ENCODE results near the gene DPP6.

DNA sequence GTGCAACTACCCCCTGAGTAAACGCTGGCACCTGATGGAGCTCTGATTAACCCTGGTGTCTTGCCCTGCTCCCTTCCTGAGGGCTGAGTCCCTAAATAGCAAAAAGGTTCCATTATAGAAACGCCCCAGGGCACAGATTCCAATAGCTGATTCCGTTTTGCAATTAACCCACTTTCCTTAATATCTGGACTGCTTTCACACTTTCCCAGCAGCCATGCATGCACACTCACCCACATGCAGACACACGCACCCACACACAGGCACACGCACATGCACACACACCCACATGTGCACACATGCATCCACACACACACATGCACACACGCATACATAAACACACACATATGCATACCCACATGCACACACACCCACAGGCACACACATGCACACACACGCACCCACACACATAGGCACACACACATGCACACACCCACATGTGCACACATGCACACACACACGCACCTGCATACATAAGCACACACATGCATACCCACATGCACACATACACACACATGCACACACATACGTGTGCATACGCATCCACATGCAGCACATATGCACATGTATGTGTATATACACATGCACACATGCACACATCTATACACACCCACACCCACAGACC lies 821.4 kb downstream of the DPP6 start:
- TF ChIP-seq, protein P1, sequence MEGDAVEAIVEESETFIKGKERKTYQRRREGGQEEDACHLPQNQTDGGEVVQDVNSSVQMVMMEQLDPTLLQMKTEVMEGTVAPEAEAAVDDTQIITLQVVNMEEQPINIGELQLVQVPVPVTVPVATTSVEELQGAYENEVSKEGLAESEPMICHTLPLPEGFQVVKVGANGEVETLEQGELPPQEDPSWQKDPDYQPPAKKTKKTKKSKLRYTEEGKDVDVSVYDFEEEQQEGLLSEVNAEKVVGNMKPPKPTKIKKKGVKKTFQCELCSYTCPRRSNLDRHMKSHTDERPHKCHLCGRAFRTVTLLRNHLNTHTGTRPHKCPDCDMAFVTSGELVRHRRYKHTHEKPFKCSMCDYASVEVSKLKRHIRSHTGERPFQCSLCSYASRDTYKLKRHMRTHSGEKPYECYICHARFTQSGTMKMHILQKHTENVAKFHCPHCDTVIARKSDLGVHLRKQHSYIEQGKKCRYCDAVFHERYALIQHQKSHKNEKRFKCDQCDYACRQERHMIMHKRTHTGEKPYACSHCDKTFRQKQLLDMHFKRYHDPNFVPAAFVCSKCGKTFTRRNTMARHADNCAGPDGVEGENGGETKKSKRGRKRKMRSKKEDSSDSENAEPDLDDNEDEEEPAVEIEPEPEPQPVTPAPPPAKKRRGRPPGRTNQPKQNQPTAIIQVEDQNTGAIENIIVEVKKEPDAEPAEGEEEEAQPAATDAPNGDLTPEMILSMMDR (IDR thresholded peaks at IDR 0.05), result no peak
- TF ChIP-seq, protein P2, sequence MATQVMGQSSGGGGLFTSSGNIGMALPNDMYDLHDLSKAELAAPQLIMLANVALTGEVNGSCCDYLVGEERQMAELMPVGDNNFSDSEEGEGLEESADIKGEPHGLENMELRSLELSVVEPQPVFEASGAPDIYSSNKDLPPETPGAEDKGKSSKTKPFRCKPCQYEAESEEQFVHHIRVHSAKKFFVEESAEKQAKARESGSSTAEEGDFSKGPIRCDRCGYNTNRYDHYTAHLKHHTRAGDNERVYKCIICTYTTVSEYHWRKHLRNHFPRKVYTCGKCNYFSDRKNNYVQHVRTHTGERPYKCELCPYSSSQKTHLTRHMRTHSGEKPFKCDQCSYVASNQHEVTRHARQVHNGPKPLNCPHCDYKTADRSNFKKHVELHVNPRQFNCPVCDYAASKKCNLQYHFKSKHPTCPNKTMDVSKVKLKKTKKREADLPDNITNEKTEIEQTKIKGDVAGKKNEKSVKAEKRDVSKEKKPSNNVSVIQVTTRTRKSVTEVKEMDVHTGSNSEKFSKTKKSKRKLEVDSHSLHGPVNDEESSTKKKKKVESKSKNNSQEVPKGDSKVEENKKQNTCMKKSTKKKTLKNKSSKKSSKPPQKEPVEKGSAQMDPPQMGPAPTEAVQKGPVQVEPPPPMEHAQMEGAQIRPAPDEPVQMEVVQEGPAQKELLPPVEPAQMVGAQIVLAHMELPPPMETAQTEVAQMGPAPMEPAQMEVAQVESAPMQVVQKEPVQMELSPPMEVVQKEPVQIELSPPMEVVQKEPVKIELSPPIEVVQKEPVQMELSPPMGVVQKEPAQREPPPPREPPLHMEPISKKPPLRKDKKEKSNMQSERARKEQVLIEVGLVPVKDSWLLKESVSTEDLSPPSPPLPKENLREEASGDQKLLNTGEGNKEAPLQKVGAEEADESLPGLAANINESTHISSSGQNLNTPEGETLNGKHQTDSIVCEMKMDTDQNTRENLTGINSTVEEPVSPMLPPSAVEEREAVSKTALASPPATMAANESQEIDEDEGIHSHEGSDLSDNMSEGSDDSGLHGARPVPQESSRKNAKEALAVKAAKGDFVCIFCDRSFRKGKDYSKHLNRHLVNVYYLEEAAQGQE (IDR thresholded peaks at IDR 0.05; ENCODE audit: insufficient read depth in 1 of 2, low read depth in 2 of 2, low read length in 1 of 2), result no peak
- TF ChIP-seq POLR2AphosphoS5 (IDR thresholded peaks at IDR 0.05; ENCODE audit: low read depth, low read length) (no peak), TCF7L2 (IDR thresholded peaks at IDR 0.05; ENCODE audit: low read depth, low read length) (no peak), SIN3A (IDR thresholded peaks at IDR 0.05; ENCODE audit: borderline replicate concordance, insufficient read depth, low read depth, low read length) (no peak)

Measured in Panc1 (cell line).